ENCODE results near the gene NTN5. TPM values are rescaled to one million over a fixed set of nuclear protein-coding genes. Genes with fewer than 3 reads are reported as not detected.

The NTN5 gene
- total and polyA plus RNA-seq, 10 of the 15 experiments (the other 5 are each of a cell fraction or from before 2014, with no cell fraction given): 0.07 to 0.22 TPM; not detected in 8

GRCh38 chr19:48633148-48634035 lies 39.4 kb downstream of the NTN5 start (continued):
- peak; percentile 19; the same call in 1 of the 2 replicates for TF ChIP-seq RELB (IDR thresholded peaks at IDR 0.05; ENCODE audit: low read depth)
- TF ChIP-seq NR2C2 (IDR thresholded peaks at IDR 0.05; ENCODE audit: borderline replicate concordance, control insufficient read depth, insufficient read length, low read depth): peak; percentile 61
- TF ChIP-seq CHD2 (IDR thresholded peaks at IDR 0.05; ENCODE audit: borderline replicate concordance, low read depth, low read length): no peak
- TF ChIP-seq YBX1 (IDR thresholded peaks at IDR 0.05): no peak
- TF ChIP-seq ATF2 (IDR thresholded peaks at IDR 0.05; ENCODE audit: low read length): no peak
- 0 out of 4 replicates have a peak, but pooled peaks of 1 of the 2 experiments have one; percentile 16 for TF ChIP-seq IKZF2 (IDR thresholded peaks at IDR 0.05)
- TF ChIP-seq IKZF1 (conservative IDR thresholded peaks at IDR 0.05): peak; percentile 41; the same call in 1 of the 2 replicates
- TF ChIP-seq KDM1A (IDR thresholded peaks at IDR 0.05; ENCODE audit: borderline replicate concordance): no peak
- no peak for TF ChIP-seq LARP7 (IDR thresholded peaks at IDR 0.05)
- no peak for TF ChIP-seq CREM (IDR thresholded peaks at IDR 0.05; ENCODE audit: low read depth)
- peak; percentile 77 to 87 for TF ChIP-seq BHLHE40 (IDR thresholded peaks at IDR 0.05; ENCODE audit: borderline replicate concordance in 1 of 2, low read depth in 2 of 2, low read length in 1 of 2)
- TF ChIP-seq HDGF (IDR thresholded peaks at IDR 0.05): no peak
- TF ChIP-seq RAD21 (IDR thresholded peaks at IDR 0.05; ENCODE audit: insufficient read depth, low read depth, low read length): no peak
- TF ChIP-seq ZNF687 (IDR thresholded peaks at IDR 0.05): peak; percentile 91

Measured in GM12878 (cell line).